Measurements from ENCODE around the gene NUP210. TPM values are rescaled to one million over a fixed set of nuclear protein-coding genes. Genes with fewer than 3 reads are reported as not detected.

NUP210 gene
- total RNA-seq (2021) (11.4 and 16.3 TPM in 2 replicates), Bru-seq, nascent RNA (percentile 48 among the genes with signal in this experiment), BruChase-seq, experiment 1, labeled RNA remaining after a 2-hour chase (percentile 47 among the genes with signal in this experiment), BruChase-seq, experiment 2, labeled RNA remaining after a 6-hour chase (percentile 48 among the genes with signal in this experiment)
- long read RNA-seq, full-length matches to known transcripts = 8 of 23 reads
- long read RNA-seq, partial matches to known transcripts = 14 of 23 reads
- long read RNA-seq, other reads (novel, unspliced or antisense) = 1 of 23 reads

- Histone ChIP-seq H3K36me3 (ENCODE audit: insufficient read depth, low read length, poor library complexity, severe bottlenecking) (no peaks in the 10 kb centered on the region), H3K4me1 (ENCODE audit: insufficient read depth, low read length, poor library complexity, severe bottlenecking) (peaks cover 17% of the 10 kb centered on the region), H3K27me3 (replicated peaks; ENCODE audit: insufficient read depth, low read depth, low read length, poor library complexity) (no peaks in the 10 kb centered on the region), H3K27ac (ENCODE audit: low read depth, low read length, poor library complexity, severe bottlenecking) (no peak within 1 kb of the TSS), H3K4me3 (ENCODE audit: low read depth, low read length, poor library complexity, severe bottlenecking) (peak within 1 kb of the TSS; percentile 48), H3K9me3 (ENCODE audit: low read depth, low read length, poor library complexity, severe bottlenecking) (no peaks in the 10 kb centered on the region)
- intact Hi-C loops (cut with micrococcal nuclease; ENCODE audit: unreplicated experiment) = no loop called here
- ChIA-PET POLR2A (ENCODE audit: low non-redundant PET) (no interaction called here), CTCF (no interaction called here)
- no TSS peak for BruUV-seq (replicated peaks)
- TF ChIP-seq EZH2 (IDR thresholded peaks at IDR 0.05; ENCODE audit: borderline replicate concordance, low read depth, low read length, poor library complexity, severe bottlenecking) = no peak
- no peak for TF ChIP-seq CTCF (conservative IDR thresholded peaks at IDR 0.05; ENCODE audit: low read depth, low read length)
- DNase-seq (ENCODE audit: low spot score) = no peak
Observed at GRCh38 chr3:13420045-13420830, at the start of gene NUP210. Gene NUP210, minus strand, starts transcription at chr3:13420322. Its CDS starts 96 bp downstream, at chr3:13420226.

GRCh38 chr3:13466781-13467180 lies 46.7 kb upstream of the NUP210 start:
- no TSS peak for BruUV-seq (replicated peaks)
- Histone ChIP-seq H3K27me3 (replicated peaks; ENCODE audit: insufficient read depth, low read depth, low read length, poor library complexity) (peaks cover 3% of the 10 kb centered on the region), H3K27ac (ENCODE audit: low read depth, low read length, poor library complexity, severe bottlenecking) (no peak overlapping the region), H3K9me3 (ENCODE audit: low read depth, low read length, poor library complexity, severe bottlenecking) (no peaks in the 10 kb centered on the region), H3K4me3 (ENCODE audit: low read depth, low read length, poor library complexity, severe bottlenecking) (no peak overlapping the region), H3K36me3 (ENCODE audit: insufficient read depth, low read length, poor library complexity, severe bottlenecking) (no peaks in the 10 kb centered on the region), H3K4me1 (ENCODE audit: insufficient read depth, low read length, poor library complexity, severe bottlenecking) (no peaks in the 10 kb centered on the region)
- intact Hi-C loops (cut with micrococcal nuclease; ENCODE audit: unreplicated experiment) = no loop called here
- TF ChIP-seq CTCF (conservative IDR thresholded peaks at IDR 0.05; ENCODE audit: low read depth, low read length) (no peak), EZH2 (IDR thresholded peaks at IDR 0.05; ENCODE audit: borderline replicate concordance, low read depth, low read length, poor library complexity, severe bottlenecking) (no peak)
- no peak for DNase-seq (ENCODE audit: low spot score)
- ChIA-PET CTCF (no interaction called here), POLR2A (ENCODE audit: low non-redundant PET) (no interaction called here)

- POLR2A ChIA-PET (ENCODE audit: low non-redundant PET) = no interaction called here
- Histone ChIP-seq H3K9me3 (ENCODE audit: low read depth, low read length, poor library complexity, severe bottlenecking) (no peaks in the 10 kb centered on the region), H3K4me3 (ENCODE audit: low read depth, low read length, poor library complexity, severe bottlenecking) (no peak overlapping the region), H3K27me3 (replicated peaks; ENCODE audit: insufficient read depth, low read depth, low read length, poor library complexity) (peaks cover 3% of the 10 kb centered on the region), H3K27ac (ENCODE audit: low read depth, low read length, poor library complexity, severe bottlenecking) (no peak overlapping the region), H3K36me3 (ENCODE audit: insufficient read depth, low read length, poor library complexity, severe bottlenecking) (no peaks in the 10 kb centered on the region), H3K4me1 (ENCODE audit: insufficient read depth, low read length, poor library complexity, severe bottlenecking) (no peaks in the 10 kb centered on the region)
- DNase-seq (ENCODE audit: low spot score) = no peak
- intact Hi-C loops (cut with micrococcal nuclease; ENCODE audit: unreplicated experiment) = no loop called here
- CTCF ChIA-PET = no interaction called here
- no peak for TF ChIP-seq EZH2 (IDR thresholded peaks at IDR 0.05; ENCODE audit: borderline replicate concordance, low read depth, low read length, poor library complexity, severe bottlenecking)
- no peak for TF ChIP-seq CTCF (conservative IDR thresholded peaks at IDR 0.05; ENCODE audit: low read depth, low read length)
- no TSS peak for BruUV-seq (replicated peaks)
Observed at GRCh38 chr3:13465236-13465873, 45.2 kb upstream of the NUP210 start.

All from A673 (cell line).